IPS DF 4.7 (cell line): Measurements from ENCODE around the gene STAT5B.
"Not testable (repeated sequence)": the region's sequence is repeated elsewhere in the genome, so short reads cannot be mapped to it uniquely, and the experiment has no call there.

Experiments used
- DNase-seq: peaks from one replicate; pipeline ENCODE4 v3.0.0-alpha.2; 2013; ENCODE audit warnings: low spot score; ENCODE audit errors: extremely low read depth

The STAT5B gene

DNA sequence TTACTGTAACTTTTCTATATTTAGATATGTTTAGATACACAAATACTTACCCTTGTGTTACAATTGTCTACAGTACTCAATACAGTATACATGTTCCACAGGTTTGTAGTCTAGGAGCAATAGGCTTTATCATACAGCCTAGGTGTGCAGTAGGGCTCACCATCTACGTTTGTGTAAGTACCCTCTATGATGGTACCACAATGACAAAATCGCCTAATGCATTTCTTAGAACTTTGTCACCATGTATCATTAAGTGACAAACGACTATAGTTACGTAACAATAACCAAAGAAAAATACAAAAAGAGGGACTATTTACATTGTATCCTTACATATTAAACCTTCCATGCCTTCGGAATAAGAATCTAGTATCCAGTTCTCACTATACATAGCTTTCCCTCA, 8.0 kb downstream of the STAT5B start:
- DNase-seq, result no peak

DNA sequence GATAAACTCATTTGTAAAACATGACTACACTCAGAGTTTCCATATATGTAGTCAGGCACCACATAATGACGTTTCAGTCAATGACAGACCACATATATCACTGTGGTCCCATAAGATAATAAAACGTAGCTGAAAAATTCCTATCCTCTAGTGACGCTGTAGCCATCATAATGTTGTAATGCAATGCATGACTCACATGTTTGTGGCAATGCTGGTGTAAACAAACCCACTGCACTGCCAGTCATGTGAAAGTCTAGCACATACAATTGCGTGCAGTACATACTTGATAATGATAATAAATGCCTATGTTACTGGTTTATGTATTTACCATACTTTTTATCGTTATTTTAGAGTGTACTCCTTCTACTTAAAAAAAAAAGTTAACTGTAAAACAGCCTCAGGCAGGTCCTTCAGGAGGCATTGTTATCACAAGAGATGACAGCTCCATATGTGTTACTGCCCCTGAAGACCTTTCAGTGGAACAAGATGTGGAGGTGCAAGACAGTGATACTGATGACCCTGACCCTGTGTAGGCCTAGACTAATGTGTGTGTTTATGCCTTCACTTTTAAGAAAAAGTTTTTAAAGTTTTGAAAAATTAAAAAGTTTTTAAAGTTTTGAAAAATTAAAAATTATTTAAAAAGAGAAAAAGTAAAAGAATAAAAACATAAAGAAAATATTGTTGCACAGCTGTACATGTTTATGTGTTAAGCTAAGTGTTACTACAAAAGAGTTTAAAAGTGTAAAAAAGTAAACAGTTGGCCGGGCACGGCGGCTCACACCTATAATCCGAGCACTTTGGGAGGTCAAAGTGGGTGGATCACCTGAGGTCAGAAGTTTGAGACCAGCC, 9.0 kb downstream of the STAT5B start:
- no peak for DNase-seq

DNA sequence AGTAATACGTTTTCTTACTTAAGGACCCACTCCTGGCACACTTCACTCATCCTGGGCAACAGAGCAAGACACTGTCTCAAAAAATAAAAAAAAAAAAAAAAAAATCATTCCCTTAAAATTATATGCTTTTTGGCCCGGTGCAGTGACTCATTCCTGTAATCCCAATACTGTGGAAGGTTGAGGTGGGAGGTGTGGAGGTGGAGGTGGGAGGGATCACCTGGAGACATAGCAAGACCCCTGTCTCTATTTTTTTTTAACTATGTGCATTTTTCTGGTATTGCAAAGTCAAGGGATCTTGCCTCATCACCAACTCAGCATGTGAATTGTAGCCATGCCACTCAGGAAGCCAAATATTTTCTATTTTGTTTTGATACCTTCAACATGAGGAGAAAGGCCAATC, 9.7 kb downstream of the STAT5B start:
- no peak for DNase-seq

DNA sequence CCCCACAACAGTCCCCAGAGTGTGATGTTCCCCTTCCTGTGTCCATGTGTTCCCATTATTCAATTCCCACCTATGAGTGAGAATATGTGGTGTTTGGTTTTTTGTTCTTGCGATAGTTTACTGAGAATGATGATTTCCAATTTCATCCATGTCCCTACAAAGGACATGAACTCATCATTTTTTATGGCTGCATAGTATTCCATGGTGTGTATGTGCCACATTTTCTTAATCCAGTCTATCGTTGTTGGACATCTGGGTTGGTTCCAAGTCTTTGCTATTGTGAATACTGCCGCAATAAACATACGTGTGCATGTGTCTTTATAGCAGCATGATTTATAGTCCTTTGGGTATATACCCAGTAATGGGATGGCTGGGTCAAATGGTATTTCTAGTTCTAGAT, 11.8 kb downstream of the STAT5B start:
- DNase-seq, result not testable (repeated sequence)

DNA sequence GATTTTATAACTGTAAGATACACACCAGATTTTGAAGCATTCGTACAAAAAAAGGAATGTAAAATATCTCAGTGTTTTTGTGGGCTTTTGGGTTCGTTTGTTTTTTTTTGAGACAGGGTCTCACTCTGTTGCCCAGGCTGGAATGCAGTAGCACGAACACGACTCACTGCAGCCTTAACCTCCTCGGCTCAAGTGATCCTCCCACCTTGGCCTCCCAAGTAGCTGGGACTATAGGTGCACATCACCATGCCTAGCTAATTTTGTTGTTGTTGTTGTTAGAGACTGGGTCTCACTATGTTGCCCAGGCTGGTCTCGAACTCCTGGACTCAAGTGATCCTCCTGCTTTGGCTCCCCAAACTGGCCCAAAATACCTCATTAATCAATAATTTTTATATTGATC, 15.9 kb downstream of the STAT5B start:
- DNase-seq, result no peak

DNA sequence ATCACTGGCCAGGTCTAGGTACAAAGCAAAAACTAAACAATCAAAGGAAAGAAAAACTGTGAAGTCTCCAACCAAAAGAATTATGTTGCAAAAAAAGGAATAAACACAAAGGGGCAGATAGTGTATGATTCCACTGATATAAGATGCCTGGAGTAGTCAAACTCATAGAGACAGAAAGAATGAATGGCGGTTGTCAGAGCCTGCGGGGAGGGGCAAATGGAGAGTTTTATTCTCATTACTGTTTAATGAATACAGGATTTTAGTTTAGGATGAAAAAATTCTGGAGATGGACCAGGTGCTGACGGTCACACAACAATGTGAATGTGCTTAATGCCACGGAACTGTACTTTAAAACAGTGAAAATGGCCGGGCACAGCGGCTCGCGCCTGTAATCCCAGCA, 20.7 kb downstream of the STAT5B start:
- no peak for DNase-seq

DNA sequence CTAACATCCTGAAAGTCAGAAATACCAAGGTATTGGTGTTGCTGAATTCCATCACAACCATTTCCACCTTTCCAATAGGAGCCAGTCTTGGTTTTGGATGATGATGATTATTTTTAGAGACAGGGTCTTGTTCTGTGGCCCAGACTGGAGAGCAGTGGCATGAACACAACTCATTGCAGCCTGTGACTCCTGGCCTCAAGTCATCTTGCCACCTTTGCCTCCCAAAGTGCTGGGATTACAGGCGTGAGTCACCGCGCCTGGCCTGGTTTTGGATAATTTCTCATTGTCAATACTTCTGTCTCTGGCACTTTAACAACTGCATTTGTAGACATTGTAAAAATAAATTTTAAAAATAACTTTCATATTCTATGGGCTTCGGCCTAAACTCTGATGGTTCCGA, 22.6 kb downstream of the STAT5B start:
- DNase-seq, result no peak

DNA sequence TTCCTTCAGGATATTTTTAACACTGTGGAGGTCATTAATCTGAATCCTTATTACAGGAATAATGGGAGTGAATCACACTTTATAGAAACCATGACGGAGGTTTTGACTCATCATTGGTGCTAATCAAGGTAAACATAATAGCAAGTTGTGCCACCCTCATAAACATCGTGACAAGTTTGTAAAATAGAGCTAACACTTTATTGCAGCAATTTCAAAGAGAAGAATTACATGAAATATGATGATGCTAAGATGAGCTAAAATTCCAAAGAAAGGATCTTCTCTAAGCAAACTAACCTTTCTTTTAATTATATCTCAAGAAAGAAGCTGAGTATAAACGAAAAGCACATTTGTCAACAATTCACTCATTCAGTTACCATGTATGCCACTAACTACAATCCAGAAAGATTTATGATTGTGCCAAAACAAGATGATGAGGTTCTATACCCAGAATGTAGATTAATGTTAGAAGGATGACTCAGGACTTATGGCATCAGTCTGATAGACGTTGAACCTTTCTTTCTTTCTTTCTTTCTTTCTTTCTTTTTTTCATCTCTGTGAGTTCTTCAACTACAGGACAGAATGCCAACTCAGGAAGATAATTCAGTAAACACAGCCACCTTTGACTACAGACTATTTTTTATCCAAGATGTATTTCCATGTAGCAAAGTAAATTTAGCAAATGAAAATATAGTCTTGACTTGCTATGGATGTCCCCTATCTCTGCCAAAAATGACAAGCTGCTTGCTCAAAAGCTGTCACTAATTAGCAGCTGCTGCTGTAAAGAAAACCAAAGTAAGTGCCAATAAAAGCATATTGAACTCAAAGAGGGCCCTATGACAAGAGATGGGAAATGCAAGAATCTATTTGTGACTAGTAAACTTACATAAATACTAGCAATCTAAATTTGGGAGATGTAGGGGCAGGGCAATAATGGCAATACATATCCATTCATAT, 23.3 kb downstream of the STAT5B start:
- no peak for DNase-seq

DNA sequence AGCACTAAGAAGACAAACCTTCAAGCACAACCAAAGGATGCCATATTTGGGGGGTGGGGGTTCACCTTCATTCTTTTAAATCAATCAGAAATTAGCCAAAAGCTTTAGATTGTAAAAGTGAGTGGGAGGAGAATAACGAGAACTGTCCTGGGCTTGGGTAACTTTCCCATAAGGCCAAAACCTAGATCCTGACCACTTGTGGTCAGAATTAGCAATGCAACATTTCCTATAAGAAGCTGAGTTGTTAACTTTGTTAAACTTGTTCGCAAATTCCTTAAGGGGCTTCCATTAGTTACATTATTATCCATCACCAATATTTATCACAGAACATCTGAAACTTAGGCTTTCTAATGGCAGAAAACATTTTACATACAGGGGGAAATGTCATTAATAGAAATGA, 25.1 kb downstream of the STAT5B start:
- DNase-seq, result no peak

DNA sequence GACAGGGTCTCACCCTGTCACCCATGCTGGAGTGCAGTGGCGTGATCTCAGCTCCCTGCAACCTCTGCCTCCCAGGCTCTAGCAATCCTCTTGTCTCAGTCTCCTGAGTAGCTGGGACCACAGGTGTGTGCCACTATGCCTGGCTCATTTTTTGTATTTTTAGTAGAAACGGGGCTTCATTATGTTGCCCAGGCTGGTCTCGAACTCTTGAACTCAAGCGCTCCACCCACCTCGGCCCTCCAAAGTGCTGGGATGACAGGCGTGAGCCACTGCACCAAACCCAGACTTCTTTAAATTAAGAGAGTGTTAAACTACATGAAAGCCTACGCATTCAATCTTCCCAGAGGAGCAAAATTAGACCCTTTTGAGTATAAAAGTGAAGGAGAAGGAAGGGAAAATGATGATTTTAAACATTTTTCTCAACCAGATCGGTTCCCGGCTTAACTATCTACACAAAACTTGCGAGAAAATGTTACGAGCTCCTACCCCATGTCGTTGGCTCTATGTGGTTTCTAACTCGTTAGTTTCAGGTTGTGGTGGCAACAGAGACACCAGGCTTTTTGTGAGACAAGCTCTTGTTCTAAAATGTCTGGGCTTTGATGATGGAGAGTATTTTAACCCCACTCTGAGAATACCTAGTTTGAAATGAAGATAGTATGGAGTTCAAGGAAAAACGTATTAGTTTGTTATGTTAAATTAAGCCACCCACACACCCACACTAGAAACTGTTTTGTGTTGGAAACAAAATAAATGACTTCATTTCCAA, 26.3 kb downstream of the STAT5B start:
- no peak for DNase-seq

DNA sequence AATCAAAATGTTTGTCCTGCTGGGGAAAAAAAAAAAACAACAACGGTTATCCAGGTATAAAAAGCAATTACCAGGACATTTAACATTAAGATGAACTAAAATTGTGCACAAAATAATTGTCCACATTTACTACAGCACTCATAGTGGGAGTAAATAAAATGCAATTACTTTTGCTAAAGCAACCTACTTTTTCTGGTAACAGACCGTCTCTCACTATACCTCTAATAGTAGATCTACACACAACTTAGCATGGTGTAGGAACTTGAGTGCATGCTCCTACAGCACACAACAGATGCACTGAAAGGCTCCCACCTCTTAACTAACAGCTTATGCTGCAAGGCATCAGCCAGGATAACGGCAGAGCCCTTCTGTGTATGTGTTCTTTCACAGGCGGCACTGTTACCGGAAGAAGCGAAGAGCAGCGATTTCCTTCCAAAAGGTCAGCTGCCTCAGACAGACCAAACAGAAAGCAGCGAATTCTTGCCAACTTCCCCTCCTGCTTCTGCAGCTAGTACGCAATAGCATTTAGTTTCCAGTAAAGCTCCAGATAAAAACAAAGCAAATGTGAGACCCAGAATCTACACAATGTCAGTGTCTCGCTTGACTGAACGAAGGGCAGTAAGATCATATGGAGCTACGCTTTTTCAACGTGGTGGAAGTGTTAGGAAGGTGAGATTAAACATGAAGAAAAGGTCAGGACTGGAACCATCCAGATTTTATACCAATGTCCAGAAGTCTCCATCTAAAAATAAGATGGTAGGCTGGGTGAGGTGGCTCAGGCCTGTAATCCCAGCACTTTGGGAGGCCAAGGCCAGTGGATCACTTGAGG, 27.6 kb downstream of the STAT5B start:
- no peak for DNase-seq

DNA sequence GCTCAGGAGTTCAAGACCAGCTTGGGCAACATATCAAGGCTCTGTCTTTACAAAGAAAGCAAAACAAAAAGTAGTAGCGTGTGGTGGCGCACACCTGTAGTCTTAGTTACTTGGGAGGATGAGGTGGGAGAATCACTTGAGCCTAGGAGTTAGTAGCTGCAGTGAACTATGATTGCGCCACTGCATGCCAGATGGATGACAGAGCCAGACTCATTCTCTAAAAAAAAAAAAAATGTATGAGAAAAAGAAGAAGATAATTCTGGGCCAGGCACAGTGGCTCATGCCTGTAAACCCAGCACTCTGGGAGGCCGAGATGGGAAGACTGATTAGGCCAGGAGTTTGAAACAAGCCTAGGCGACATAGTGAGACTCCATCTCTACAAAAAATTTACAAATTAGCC, 28.5 kb downstream of the STAT5B start:
- DNase-seq, result no peak

DNA sequence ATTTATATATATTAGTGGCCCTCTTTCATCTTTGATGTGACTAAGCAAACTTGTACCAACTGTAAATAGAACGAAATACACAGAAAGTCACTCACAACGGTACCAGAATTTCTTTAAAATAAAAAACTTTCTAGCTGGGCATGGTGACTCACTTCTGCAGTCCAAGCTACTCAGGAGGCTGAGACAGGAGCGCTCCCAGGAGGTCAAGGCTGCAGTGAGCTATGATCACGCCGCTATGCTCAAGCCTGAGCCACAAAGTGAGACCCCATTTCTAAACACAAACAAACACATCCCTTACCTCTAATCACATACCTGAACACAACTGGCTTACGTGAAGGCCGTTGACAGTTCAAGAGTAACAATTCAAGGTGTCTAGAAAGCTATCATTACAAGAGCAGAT, 29.7 kb downstream of the STAT5B start:
- no peak for DNase-seq

DNA sequence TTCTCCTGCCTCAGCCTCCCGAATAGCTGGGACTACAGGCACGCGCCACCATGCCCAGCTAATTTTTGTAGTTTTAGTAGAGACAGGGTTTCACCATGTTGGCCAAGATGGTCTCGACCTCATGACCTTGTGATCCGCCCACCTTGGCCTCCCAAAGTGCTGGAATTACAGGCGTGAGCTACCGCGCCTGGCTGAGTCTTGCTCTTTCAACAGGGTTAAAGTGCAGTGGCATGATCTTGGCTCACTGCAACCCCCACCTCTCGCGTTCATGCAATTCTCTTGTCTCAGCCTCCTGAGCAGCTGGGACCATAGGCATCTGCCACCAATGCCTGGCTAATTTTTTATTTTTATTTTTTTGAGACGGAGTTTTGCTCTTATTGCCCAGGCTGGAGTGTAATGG, 31.0 kb downstream of the STAT5B start:
- not testable (repeated sequence) for DNase-seq

DNA sequence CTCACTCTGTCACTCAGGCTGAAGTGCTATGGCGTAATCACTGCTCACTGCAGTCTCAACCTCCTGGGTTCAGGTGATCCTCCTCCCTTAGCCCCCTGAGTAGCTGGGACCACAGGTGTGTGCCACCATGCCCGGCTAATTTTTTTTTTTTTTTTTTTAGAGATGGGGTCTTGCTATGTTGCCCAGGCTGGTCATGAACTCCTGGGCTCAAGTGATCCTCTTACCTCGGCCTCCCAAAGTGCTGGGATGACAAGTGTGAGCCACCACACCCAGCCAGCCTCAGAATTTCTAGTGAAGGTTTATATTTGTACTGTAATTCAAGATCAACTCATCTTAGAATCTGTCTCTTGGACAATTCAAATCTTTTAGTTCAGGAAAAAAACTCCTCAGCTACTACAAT, 32.1 kb downstream of the STAT5B start:
- not testable (repeated sequence) for DNase-seq

DNA sequence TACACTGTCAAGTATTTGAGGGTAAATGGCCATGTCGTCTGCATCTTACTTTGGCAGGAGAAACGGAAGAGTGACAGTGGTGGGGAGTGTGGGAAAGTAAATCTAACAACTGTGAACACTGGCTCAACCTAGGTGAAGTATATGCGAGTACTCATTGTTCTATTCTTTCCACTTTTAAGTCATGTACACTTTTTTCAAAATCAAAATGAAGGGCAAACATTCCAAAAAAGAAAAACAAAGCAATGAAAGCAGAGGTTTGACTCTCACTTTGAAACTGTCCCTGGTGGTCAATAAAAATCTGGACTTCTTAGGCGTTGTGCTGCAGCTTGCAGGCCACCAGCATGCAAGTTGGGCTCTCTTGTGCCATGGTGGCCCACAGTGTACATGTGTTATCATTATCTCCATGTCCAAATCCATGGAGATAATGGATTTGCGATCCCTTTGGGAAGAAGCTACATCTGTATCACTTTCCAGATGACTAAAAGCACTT, 32.7 kb downstream of the STAT5B start:
- DNase-seq, result no peak

DNA sequence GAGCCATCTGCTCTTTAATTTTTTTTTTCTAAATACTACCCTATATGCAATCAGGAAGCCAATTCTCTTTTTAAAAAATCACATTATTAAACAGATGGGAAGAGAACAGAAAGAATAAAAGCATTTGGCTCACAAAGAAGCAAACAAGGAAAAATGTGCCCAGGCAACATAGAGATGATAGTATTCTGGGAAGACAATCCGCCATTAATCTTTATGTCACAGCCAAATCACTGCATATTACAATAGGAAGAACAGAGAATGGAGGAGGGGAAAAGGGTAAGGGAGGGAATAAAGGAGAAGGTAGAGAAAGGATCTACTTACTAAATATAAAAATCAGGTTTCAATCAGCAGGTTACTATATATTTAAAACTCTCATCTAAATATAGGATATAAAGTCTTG, 34.3 kb downstream of the STAT5B start:
- no peak for DNase-seq

DNA sequence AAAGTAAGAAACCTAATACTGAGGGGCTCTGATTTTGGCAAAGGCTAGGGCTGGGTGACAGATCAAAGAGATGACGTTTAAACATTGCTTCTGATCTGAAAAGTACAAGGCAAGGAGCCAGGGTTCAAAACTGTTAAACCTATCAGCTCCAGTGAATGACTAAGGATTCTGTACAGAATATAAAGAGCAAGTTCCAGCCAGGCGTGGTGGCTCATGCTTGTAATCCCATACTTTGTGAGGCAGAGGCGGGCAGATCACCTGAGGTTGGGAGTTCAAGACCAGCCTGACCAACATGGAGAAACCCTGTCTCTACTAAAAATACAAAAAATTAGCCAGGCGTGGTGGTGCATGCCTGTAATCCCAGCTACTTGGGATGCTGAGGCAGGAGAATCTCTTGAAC, 35.3 kb downstream of the STAT5B start:
- not testable (repeated sequence) for DNase-seq

DNA sequence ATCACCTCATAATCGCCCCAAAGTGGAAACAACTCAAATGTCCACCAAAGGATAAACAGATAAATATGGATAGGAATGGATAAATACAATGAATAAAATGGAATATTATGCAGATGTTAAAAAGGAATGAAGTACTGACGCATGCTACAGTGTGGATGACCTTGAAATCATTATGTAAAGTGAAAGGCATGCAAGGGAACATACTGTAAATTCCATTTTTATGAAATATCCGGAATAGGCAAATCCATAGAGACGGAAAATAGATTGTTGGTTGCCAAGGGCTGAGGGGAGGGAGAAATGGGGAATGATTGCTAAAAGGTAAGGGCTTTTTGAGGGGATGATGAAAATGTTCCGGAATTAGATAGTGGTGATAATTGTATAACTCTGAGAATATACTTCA, 36.0 kb downstream of the STAT5B start:
- DNase-seq, result no peak

DNA sequence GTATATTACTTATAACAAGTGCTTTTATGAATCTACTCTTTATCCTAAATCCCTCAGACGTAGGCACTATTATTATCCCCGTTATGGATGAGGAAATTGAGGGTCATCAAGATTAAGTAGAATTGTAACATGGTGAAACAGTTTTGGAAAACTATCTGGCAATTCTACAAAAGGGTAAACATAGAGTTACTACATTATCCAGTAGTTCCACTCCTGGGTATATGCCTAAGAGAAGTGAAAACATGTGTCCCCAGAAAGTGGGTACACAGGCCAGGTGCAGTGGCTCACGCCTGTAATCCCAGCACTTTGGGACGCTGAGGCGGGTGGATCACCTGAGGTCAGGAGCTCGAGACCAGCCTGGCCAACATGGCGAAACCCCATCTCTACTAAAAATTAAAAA, 36.6 kb downstream of the STAT5B start:
- DNase-seq, result not testable (repeated sequence)

DNA sequence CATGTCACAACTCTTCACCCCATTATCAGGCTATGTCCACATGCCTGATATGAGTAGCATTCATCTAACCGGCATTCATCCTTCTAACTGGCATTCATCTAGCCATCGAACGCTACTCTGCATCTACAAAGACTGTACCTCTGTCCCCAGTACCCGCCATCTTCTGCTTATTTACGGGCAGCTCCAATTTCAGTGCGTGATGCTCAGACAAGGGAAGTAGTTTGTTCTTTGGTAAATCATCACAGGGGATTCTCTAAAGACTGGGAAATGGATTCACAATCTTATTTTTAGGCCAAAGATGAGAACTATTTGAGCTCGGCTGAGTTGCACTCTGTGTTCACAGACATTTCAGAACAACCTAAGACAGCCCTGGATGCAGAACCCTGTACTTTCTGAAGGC, 39.4 kb downstream of the STAT5B start:
- DNase-seq, result no peak
